Measurements from ENCODE around the gene TMEM217. TPM values are rescaled to one million over a fixed set of nuclear protein-coding genes. Genes with fewer than 3 reads are reported as not detected.

The TMEM217 gene
- polyA plus RNA-seq, 1 of the 3 experiments (the other 2 are of a cell fraction), result 1.5 TPM

DNA sequence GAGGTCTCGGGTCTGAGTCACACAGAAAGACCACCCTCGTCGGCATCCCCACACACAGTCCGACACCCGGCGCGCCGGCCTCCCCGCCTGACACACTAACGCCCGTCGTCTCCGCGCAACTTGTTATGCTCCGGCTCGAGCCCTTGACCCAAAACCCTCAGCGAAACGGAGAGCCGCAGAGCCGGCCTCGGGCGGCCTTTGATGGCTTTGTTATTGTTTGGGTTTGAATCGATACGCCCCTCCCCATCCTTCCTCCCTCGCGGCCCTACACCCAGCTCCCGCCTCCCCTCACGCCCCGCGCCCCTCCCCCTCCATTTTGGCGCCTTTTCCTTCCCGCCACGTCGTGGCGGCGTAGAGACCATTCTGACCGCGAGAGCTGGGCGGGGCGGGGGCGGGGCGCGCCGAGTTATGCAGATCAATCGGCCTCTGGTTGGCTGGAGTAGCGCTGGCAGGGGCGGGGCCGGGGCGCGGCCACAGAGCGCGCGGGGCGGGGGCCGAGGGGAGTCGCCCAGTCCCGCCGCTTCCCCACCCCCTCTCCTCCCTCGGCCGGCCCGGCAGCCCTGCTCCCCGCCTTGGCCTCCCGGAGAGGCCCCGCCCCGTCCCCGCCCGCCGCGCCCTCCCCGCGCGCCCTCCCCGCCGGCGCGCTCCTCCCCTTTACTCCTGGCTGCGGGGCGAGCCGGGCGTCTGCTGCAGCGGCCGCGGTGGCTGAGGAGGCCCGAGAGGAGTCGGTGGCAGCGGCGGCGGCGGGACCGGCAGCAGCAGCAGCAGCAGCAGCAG lies 88.3 kb downstream of the TMEM217 start, which contains the start of gene PIM1:
Gene PIM1, plus strand, starts transcription at position 657 of the 777 bp plus-strand sequence. CDS start 424 bp downstream, outside the sequence.
- H3K9ac ChIP-seq, result peak within 1 kb of the TSS; percentile 97
- H2AFZ ChIP-seq (ENCODE audit: low read depth), result peak within 1 kb of the TSS; percentile 54
- H3K36me3 ChIP-seq (replicated peaks in 1 of 2; ENCODE audit: control insufficient read depth in 1 of 2, insufficient read depth in 2 of 2, low read length in 1 of 2), result peaks cover 22 to 23% of the 10 kb centered on the region in 2 experiments
- no peaks in the 10 kb centered on the region for H3K9me3 ChIP-seq
- peaks cover 9% of the 10 kb centered on the region for H3F3A ChIP-seq (replicated peaks; ENCODE audit: insufficient read depth)
- peaks cover 4 to 19% of the 10 kb centered on the region in 2 experiments; a peak in 3 of 4 replicates for H3K4me1 ChIP-seq (ENCODE audit: control insufficient read depth in 1 of 2, insufficient read depth in 2 of 2, low read depth in 1 of 2, low read length in 1 of 2)
- DNase-seq, result peak; percentile 99
- H3K27ac ChIP-seq (ENCODE audit: low read depth in 2 of 2, low read length in 1 of 2), result peak within 1 kb of the TSS; percentile 88 to 95
- peak within 1 kb of the TSS; percentile 99 for H3K4me2 ChIP-seq
- H3K4me3 ChIP-seq (ENCODE audit: low read depth in 2 of 2, low read length in 1 of 2), result peak within 1 kb of the TSS; percentile 89 to 93
- no peaks in the 10 kb centered on the region for H3K9me2 ChIP-seq
- ChIA-PET CTCF (interaction anchor here (0.7 to 15.1 kb wide), 18 partner anchors 9 to 284 kb away, joined by 3 to 490 read pairs (median 10); partner anchors contain the start of gene C6orf89), POLR2A (interaction anchor here (0.9 to 3.3 kb wide), 5 partner anchors 39 to 184 kb away, joined by 3 to 27 read pairs (median 17); partner anchors contain the start of gene MTCH1)
- no peaks in the 10 kb centered on the region for H3K27me3 ChIP-seq (ENCODE audit: insufficient read depth)
- H3K79me2 ChIP-seq (ENCODE audit: insufficient read depth), result peaks cover 29% of the 10 kb centered on the region
- under 1% methylated on average over 35 of the region's 90 CpGs for WGBS (ENCODE audit: low lambda C conversion rate)
- peaks cover 17% of the 10 kb centered on the region for H4K20me1 ChIP-seq (ENCODE audit: insufficient read depth)
- no peak for TF ChIP-seq MEF2A (IDR thresholded peaks at IDR 0.05; ENCODE audit: borderline replicate concordance, low read depth)
- no peak for TF ChIP-seq RCOR1 (IDR thresholded peaks at IDR 0.05; ENCODE audit: low read length)
- TF ChIP-seq, protein P1, sequence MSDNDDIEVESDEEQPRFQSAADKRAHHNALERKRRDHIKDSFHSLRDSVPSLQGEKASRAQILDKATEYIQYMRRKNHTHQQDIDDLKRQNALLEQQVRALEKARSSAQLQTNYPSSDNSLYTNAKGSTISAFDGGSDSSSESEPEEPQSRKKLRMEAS (IDR thresholded peaks at IDR 0.05; ENCODE audit: low read depth), result peak; percentile 81
- TF ChIP-seq MXI1 (IDR thresholded peaks at IDR 0.05; ENCODE audit: low read depth, low read length), result no peak; the same call in 1 of the 2 replicates
- peak in 1 of 2 experiments; percentile 31; a peak in 1 of 4 replicates for TF ChIP-seq EP300 (IDR thresholded peaks at IDR 0.05; ENCODE audit: borderline replicate concordance in 1 of 2, low read depth in 1 of 2, low read length in 1 of 2)
- no peak for TF ChIP-seq GABPA (IDR thresholded peaks at IDR 0.05; ENCODE audit: low read depth)
- no peak for TF ChIP-seq GATA2 (CRISPR knock-in tag; IDR thresholded peaks at IDR 0.05)
- no peak for TF ChIP-seq REST (IDR thresholded peaks at IDR 0.05; ENCODE audit: low read depth, low read length)
- peak; percentile 63; the same call in 1 of the 2 replicates for TF ChIP-seq RXRA (IDR thresholded peaks at IDR 0.05; ENCODE audit: borderline replicate concordance, low read depth)
- TF ChIP-seq TAF1 (IDR thresholded peaks at IDR 0.05; ENCODE audit: borderline replicate concordance, low read depth, low read length), result peak; percentile 60
- TF ChIP-seq ELF1 (IDR thresholded peaks at IDR 0.05), result no peak
- TF ChIP-seq PBX3 (IDR thresholded peaks at IDR 0.05), result no peak
- TF ChIP-seq CHD2 (IDR thresholded peaks at IDR 0.05; ENCODE audit: low read length, partially characterized antibody), result peak; percentile 78
- TF ChIP-seq FOXM1 (IDR thresholded peaks at IDR 0.05; ENCODE audit: low read depth), result peak; percentile 91
- TF ChIP-seq, protein P2, sequence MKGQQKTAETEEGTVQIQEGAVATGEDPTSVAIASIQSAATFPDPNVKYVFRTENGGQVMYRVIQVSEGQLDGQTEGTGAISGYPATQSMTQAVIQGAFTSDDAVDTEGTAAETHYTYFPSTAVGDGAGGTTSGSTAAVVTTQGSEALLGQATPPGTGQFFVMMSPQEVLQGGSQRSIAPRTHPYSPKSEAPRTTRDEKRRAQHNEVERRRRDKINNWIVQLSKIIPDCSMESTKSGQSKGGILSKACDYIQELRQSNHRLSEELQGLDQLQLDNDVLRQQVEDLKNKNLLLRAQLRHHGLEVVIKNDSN (IDR thresholded peaks at IDR 0.05; ENCODE audit: borderline replicate concordance, low read depth), result no peak
- no peak for TF ChIP-seq FOSL2 (IDR thresholded peaks at IDR 0.05; ENCODE audit: borderline replicate concordance, low read depth)
- TF ChIP-seq, protein P3, sequence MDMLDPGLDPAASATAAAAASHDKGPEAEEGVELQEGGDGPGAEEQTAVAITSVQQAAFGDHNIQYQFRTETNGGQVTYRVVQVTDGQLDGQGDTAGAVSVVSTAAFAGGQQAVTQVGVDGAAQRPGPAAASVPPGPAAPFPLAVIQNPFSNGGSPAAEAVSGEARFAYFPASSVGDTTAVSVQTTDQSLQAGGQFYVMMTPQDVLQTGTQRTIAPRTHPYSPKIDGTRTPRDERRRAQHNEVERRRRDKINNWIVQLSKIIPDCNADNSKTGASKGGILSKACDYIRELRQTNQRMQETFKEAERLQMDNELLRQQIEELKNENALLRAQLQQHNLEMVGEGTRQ (IDR thresholded peaks at IDR 0.05; ENCODE audit: borderline replicate concordance, low read depth, low read length), result no peak
- TF ChIP-seq POLR2AphosphoS5 (IDR thresholded peaks at IDR 0.05; ENCODE audit: low read depth, low read length), result 0 out of 2 replicates have a peak, but pooled peaks have one; percentile 27
- TF ChIP-seq NFIC (IDR thresholded peaks at IDR 0.05; ENCODE audit: borderline replicate concordance), result peak; percentile 29
- no peak for TF ChIP-seq CTCF (IDR thresholded peaks at IDR 0.05)
- TF ChIP-seq TCF12 (IDR thresholded peaks at IDR 0.05), result peak; percentile 12; the same call in 1 of the 2 replicates
- no peak for TF ChIP-seq TEAD4 (IDR thresholded peaks at IDR 0.05; ENCODE audit: borderline replicate concordance, insufficient read depth)
- no peak for TF ChIP-seq JUND (IDR thresholded peaks at IDR 0.05)
- TF ChIP-seq RAD21 (IDR thresholded peaks at IDR 0.05; ENCODE audit: low read length), result no peak
- TF ChIP-seq FOXJ3 (CRISPR knock-in tag; IDR thresholded peaks at IDR 0.05), result no peak

Data from SK-N-SH (cell line).